Stimulated activated CD4-positive, alpha-beta T cell treated with anti-CD3 and anti-CD28 coated beads, Interleukin-4, amount 100 ng/mL, for 24 hours (primary cell): ENCODE data around the gene CCR7.
"Not testable (repeated sequence)": the region's sequence is repeated elsewhere in the genome, so short reads cannot be mapped to it uniquely, and the experiment has no call there.

Experiments used
- DNase-seq: peaks from one replicate; pipeline ENCODE4 v3.0.0-alpha.2; 2020

The CCR7 gene

DNA sequence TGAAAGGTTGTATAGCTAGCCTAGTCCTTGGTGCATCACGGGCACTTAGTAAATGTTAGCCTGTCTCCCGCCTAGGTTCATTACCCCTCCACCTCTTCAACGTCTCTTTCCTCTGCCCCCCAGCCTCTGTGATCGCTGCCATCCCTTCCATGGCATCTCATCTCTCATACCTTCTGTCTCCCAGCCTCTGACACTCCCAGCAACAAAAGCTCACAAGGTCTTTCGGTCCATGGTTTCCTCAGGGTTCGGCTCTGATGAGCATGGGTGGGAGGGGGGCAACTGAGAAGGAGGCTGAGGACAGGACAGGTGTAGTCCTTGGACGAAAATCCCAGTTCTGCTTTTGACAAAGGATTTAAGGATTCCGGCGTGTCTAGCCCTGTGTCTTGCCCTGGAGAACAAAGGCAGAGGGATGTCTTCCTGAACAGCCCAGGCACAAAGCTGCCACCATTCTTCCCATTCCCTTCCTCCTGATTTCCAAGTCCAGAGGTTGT lies 16.7 kb downstream of the CCR7 start:
- no peak for DNase-seq

DNA sequence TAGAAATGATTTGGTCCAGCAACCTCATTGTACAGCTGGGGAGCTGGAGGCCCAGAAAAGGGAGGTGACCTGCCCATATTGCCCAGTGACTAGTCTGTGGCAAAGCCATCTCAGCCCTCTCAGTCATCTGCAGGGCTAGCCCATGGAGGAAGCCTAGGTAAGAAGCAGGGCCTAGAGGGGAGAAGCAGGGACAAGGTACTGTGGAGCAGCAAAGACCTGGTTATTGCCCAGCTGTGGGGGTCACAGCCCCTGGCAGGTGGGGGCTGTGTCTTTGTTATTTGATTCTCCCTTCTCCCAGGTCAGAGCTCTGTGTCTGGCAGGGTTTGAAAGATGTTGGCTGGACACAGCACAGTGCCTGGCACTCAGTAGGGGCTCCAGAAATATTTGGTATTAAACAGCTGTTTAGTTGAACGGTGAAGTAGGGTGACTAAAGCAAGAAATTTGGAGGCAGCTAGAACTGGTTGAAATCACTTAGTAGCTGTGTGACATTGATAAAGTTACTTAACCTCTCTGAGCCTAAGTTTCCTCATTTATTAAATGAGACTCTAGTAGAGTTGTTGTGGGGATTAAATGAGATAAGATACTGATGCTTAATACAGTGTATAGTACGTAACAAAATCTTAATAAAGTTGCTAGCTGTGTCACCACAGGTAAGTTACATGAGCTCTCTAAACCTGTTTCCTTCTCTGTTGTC lies 17.3 kb downstream of the CCR7 start:
- no peak for DNase-seq

DNA sequence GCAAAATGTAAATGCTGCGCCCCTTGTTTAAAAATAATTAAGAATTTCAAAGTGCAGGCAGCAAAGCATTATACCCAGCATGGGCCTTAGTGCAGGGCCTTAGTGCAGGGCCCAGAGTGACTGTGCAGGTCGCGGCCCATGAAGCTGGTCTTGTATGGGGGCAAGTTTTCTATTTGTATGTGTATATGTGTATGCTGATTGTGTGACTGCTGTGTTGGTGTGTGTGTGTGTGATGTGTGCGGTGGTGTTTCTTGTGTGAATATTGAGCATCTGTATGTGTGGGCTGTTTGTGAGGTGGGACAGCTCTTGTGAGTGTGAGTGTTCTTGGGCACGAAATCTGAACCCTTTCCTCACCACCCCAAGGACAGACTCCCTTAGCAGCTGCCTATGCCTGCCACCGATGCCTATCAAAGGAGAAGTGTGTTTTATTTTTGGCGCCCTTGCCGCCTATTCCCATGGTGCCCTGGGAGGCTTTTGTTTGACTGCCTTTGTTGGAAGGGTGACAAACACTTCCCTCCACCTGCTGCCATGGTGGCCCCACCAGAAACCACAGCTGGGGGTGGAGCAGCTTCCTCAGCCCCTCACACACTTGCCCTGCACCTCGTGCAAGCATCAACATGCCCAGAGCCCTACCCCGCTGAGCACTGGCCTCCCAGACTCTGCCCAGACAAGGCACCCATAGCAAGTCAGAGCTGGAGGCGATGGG lies 18.0 kb downstream of the CCR7 start:
- peak; percentile 63 for DNase-seq

DNA sequence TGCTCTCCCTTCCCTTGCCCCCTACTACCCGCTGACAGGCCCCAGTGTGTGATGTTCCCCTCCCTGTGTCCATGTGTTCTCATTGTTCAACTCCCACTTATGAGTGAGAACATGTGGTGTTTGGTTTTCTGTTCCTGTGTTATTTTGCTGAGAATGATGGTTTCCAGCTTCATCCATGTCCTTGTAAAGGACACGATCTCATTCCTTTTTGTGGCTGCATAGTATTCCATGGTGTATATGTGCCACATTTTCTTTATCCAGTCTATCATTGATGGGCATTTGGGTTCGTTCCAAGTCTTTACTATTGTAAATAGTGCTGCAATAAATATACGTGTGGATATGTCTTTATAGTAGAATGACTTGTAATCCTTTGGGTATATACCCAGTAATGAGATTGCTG lies 18.8 kb downstream of the CCR7 start:
- not testable (repeated sequence) for DNase-seq

DNA sequence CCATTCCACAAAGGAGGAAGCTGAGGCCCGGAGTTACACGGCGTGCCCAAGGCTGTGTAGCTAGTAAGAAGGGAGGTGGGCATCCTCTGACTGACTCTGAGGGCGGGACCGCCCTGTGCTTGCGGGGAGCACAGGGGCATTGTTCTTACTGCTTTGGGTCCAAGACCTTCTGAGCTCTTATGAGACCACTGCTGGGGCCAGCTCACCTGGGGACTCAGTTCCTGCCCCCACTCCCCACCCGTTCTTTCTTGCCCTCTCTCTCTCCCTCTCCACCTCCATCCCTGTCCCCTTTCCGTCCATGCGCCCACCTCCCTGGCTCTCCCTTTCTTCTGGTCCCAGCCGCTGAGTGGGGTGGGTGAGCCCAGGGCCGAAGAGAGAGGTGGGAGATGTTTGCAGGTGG lies 19.6 kb downstream of the CCR7 start:
- DNase-seq: no peak

DNA sequence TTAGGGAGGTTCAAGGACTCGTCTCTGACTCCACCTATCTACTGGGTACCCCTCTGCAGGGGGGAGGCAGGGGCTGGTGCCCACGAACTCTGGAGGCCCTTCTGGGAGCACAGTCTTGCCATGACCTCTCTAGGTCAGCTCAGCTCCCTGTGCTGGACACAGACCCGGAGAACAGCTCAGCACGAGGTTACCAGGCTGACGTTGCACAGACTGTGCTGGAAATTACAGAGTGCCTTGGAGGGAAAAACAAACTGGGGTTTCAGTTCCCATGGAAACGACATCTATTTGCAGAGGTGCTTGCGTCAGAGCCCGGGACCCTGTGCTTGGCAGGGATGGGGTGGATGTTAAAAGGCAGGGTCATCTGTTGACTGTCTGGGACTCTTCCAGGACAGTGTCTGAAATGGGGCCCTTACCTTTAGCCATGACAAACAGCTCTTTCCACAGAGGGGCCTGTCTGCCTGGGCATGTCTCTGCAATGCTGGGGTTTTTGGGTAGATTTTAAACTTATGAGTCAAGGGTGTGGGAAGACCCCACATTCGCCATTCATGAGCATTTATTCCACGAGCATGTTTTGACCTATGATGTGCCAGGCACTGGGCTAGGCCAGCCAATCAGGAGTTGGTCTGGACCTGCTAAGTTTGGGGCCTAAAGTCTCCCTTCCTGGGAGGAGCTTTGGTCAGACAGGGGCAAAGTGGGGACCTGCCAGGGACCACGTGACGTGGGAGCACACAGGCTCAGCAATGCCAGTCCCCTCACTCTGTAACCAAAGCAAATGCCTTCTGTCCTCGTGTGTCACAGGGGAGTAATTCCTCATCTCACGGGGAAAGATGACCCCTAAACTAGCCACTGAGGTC lies 22.5 kb downstream of the CCR7 start:
- peak; percentile 68 for DNase-seq

DNA sequence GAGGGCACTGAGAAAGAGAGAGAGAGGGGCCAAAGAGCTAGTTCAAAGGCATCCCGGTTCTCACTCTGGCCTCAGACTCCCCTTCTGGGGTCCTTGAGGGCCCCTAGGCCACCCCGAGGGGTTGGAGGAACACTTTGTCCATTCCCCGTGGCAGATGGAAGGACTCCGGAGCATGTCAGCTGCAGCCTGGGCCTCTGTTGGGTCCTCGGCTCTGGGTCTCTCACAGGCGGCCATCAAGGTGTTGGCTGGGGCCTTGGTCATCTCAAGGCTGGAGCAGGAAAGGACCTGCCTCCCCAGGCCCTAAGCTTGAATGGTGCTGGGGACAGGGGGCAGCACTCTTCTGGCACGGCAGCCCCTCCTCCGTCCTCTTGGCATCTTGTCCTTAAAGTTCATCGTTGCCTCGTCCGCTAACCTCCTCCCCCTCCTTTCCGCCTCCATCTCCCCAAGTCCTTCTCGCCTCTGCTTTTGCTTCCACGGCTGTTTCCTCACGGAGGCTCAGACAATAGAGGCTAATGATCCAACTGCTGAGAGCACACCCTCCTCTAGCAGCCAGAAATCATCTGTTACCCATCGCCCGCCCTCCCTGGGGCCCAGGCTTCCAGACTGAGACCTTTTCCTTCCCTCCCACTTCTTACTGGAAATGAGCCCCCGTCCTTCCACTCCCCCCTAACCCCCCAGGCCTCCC lies 23.3 kb downstream of the CCR7 start:
- DNase-seq: no peak

DNA sequence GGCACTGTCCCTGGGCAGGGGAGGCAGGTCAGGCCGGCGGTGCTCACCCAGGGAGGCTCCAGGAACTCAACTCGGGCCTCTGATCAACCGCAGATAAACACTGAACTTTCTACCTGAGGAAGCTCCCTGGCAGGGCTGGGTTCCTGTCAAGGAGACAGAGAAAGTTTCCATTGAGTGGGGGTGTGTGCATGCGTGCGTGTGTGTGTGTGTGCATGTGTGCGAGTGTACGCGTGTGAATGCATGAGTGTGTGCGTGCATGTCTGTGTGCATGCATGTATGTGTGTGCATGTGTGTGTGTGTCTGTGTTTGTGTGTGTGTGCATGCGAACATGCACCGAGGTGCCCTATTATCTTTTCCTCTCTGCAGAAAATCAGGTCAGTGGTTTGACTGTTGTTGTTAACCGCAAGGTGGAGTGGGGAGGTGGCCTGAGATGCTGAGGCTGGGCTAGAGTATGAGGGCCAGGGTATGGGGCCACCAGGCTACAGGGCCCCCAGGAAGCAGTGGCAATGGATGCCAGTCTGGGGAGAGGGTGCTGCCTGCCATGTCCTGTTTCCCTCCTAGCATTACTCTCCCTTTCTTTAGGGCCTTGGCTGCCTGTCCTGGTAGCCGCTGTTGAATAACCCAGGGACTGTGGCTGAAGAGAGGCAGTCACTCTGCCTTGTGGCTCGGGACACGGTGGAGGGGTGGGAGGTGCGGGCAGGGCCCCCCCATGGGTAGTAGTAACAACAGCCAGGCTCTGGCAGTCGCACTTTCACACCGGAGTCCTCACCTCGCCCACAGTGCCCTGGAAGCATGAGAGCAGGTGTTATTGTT lies 24.0 kb downstream of the CCR7 start:
- peak; percentile 80 for DNase-seq

DNA sequence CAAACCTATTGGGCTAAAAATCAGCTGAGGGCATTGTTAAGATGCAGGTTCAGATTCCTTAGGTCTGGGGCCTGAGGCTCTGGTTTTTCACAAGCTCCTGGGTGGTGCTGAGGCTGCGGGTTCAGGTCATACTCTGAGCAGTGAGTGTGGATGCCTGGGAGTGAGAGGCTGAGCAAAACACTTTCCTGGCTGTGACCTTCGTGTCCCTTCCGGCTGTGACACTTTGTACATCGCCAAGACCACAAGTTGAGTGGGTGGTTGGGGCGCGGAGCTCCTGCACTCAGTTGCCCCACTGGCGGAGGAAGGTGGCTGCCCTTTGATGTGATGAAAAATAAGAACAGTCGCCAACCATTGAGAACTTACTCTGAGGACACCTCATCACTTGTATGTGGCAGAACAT lies 24.8 kb downstream of the CCR7 start:
- peak; percentile 73 for DNase-seq

DNA sequence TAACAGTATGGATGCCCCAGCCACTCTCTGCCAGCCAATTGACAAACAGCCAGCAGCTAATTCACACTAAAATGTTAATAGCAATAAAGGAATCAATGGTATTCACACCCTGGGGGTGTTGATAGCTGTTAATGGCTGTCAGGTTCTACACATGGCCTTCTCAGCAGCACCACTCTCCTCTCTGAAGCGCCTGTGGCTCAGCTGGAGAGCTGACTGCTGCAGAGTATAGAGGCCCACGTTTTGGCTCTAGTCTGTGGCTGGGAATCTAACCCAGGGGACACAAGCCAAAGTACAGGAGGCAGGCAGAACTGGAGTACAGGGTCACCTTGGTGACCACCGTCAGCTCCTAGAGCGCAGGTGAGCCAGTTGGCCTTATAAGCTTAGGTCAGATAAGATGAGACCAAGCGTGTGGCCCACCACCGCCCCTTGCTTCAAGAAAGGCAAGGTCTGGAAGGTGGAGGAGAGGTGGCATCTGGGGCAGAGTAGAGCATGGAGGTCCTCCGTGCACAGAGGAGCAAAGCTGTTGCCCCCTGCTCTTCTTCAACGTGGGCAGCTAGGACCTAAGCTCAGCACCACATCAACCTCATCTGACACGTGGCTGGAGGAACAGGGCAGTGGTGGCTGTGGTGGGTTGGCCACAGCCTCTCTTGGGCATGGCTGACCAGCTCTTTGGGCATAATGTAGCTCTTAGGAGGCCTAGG lies 25.4 kb downstream of the CCR7 start:
- DNase-seq: no peak

DNA sequence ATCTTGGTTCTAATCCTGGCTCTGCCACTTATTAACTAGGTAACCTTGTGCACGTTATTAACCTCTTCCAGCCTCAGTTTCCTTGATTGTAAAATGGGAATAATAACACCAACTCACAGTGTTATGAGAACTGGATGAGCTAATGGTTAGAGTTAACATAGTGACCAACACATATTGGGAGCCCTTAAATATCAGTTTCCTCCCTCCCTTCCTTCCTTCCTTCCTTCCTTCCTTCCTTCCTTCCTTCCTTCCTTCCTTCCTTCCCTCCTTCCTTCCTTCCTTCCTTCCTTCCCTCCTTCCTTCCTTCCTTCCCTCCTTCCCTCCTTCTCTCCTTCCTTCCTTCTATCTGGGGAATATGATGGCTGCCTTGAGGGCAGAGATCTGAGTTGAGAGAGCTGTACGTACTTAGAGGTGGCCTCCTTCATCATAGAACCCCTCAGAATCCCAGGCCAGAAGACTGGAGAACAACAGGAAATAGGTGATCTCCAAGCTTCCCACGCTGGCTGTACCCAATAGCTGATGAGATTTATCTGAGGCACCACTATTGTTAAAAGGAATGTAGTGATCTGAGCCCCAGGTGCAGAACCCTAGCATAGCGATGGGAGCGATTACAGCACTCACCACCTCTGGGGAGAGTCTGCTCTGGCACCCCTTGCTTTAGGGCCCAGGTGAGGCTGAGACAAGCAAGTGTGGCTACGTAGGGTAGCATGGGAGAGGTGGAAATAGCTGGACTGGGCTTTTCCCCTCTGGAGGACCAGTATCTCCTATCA lies 26.2 kb downstream of the CCR7 start:
- DNase-seq: no peak

DNA sequence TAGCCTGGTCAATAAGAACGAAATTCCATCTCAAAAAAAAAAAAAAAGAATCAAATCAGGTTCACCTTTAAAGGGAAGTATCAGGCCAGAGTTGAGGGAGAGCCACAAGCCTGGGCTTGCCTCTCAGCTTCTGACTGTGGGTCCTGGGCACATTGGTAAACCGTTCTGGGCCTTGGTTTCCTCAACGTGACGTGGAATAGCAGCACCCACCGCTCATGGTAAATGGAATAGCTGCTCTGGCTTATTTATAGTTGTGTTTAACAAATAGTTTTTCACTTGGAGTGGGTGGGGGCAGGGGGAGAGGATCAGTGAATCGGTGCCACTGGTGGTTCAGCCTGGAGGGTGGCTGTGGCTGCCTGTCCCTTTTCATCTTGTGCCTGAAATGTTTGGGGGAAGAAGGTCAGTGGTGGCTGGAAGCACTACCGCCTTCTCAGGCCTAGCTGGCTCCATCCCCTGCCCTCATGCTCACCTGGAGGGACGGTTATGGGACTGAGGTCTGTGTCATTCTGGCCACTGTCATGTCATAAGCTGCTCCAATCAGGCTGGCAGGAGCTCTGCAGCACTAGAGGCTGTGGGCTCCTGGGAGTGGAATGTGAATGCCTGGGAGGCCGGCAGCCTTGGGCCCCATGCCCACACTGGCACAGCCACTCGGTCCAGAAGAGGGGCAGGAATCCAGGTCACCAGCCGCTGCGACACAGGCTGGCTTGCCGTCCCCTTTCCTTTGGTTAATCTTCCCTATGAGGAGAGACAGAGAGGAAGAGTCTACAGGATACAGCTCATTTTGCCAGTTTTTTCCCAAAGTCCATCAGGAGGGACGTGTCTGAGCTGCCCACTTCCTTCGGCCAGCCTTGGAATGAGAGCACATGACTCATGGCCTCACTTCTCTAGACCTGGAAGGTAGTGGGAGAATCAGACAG lies 27.0 kb downstream of the CCR7 start:
- no peak for DNase-seq

DNA sequence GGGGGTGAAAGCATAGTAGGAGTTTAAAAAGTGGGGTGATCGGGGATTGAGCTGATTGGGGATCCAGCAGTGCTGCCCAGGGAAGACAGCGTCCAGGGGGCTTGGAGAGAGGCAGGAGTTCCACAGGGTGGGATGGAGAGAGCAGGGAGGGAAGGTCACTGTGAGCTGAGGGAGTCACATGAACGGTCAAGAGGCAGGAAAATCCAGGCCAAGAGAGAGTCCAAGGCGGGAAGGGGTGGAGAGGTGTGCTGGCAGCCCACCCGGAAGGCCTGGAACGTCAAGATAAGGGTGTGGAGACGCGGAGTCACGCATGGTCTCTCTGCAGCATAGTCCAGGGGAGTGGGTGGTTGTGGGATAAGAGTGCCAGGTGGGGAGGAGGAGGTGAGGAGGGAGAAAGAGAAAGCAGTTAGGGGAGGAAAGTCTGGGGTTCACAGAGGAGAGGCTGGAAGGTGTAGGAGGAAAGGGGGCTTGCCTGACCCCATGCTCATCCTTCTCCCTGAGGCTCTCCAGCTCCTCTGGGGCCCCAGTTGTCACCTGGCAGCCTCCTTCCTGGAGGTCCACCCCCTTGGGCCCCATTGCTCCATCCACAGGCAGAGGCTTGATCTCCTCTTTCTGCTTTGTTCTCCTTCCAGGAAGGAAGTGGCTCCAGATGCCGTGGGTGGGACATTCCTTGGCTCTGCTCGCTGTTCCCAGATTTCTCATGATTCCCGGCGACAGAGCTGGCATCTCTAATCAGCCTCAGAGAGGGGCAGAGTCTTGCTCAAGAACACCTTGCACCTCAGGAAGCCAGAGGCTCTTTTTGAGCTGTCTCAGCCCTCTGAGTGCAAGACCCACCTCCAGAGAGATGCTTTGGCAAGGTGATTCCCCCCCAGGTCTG lies 28.7 kb downstream of the CCR7 start:
- DNase-seq: no peak

DNA sequence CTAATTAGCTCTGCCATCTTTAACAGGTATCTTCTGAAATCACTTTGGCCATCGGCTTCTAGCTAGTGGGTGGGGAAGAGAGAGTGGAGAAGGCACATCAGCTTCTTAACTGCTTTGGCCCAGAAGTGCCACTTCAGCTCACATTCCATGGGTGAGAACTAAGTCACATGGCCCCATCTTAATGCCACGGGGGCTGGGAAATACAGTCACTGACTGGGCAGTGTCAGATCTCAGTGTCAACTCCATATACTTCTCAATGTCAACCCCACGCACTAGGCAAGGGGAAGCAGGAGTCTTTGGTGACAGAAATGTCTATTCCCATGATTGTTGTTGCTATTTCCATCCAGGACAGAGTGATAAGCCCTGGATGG lies 29.4 kb downstream of the CCR7 start:
- no peak for DNase-seq

DNA sequence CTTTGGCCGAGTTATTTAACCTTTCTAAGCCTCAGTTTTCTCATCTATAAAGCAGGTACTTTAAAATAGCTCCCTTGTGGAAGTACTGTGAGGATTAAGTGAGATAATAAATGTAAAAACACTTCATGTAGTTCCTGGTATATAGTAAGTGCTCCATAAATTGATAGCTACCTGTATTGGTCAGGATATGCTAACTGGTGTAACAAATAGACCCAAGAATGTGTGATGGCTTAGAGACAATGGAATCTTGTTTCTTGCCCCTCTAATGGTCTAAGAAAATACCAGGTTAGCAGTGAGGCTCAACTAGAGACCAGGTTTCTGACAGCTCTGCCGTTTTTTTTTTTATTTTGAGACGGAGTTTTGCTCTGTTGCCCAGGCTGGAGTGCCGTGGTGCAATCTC lies 29.8 kb downstream of the CCR7 start:
- DNase-seq: no peak

DNA sequence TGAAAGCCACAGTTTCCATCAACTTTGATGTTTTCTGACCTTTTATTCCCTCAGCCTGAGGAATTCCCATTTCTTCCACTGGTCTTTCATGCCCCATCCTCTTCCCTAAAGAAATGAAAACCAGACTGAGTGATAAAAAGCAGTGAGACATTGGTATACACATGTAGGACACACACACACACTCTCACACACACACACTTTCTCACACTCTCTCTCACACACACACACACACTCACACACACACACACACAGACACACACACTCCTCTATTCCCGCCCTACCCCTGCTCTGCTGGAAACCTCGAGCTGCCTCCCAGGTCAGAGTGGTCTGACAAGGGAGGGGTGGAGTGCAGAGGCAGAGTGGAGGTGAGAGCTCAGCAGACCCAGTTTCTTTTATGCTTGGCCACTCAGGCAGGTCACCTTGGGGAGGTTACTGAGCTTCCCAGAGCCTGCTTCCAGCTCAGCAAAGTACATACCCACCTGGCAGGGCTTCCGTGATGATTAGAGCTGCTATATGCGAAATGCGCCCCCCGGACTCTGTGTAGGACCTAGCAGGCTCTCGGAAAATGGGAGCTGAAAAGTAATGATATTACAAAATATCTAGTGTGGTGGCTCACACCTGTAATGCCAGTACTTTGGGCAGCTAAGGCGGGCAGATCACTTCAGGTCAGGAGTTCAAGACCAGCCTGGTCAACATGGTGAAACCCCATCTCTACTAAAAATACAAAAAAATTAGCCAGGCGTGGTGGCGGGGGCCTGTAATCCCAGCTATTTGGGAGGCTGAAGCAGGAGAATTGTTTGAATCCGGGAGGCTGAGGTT lies 30.7 kb downstream of the CCR7 start:
- no peak for DNase-seq

DNA sequence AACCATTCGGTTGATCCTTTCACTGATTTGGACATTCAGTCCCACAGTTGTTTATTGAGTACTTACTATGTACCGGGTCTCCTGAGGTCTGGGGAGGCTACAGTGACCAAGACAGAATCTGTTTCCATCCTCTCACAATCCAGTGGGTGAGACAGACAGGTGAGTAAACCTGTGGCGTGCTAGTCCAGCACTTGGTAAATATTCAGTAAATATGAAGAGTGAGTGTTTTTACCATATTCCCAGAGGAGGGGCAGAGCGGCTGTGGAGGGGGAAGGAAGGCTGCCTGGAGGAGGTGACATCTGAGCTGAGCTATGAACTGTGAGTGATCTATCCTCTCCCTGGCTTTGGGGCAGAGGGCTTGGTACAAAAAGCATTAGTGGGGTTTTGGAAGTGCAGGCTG lies 31.4 kb downstream of the CCR7 start:
- no peak for DNase-seq
